SK-N-SH (cell line): ENCODE results near the gene UBR3. TPM values are rescaled to one million over a fixed set of nuclear protein-coding genes. Genes with fewer than 3 reads are reported as not detected.

Experiments
- CTCF ChIA-PET: fragments of 300-600, 350-600 bp; formaldehyde crosslinking; extraction: SDS; loops from one replicate; lab custom pipeline; 2021; lab: Yijun Ruan, JAX
- POLR2A ChIA-PET: fragments of 350-600 bp; sonication (Branson Sonifier 250); formaldehyde crosslinking; extraction: SDS; loops from one replicate; lab custom pipeline; 2020; ENCODE audit warnings: antibody characterized with exemption, inconsistent platforms; lab: Yijun Ruan, JAX
- DNase-seq: peaks from one replicate; pipeline ENCODE4 v3.0.0; 2012
- H2AFZ ChIP-seq: fragments of 200-600 bp; sonication (generic); 2 replicates; pipeline ENCODE4 v1.8.1; 2016; ENCODE audit warnings: antibody characterized with exemption, mild to moderate bottlenecking, low read depth
- H3F3A ChIP-seq: fragments of 200-600 bp; sonication (generic); replicated peaks from 2 replicates; pipeline ENCODE3; 2016; ENCODE audit warnings: antibody characterized with exemption, mild to moderate bottlenecking; ENCODE audit not compliant: insufficient read depth
- H3K27ac ChIP-seq, 2 experiments: fragments of 200-500 bp in 1 of 2; fragments of 200-600 bp in 1 of 2; sonication (Bioruptor generic) in 1 of 2; sonication (generic), shearing (Covaris generic) in 1 of 2; 2 replicates each; pipeline versions ENCODE4 v1.5.1 to v1.6.1; 2014 to 2016; ENCODE audit warnings: low read depth in 2 of 2, inconsistent platforms in 1 of 2, low read length in 1 of 2, mild to moderate bottlenecking in 1 of 2, mixed read lengths in 1 of 2
- H3K27me3 ChIP-seq: fragments of 200-600 bp; sonication (generic), shearing (Covaris generic); 2 replicates; pipeline ENCODE4 v1.6.1; 2016; ENCODE audit warnings: mixed run types; ENCODE audit not compliant: insufficient read depth
- H3K36me3 ChIP-seq, 2 experiments: fragments of 200-500 bp in 1 of 2; fragments of 200-600 bp in 1 of 2; sonication (Bioruptor generic) in 1 of 2; sonication (generic) in 1 of 2; replicated peaks in 1 of 2; 2 replicates each; pipeline versions ENCODE3 to v1.5.1; 2014 to 2016; ENCODE audit warnings: low read length in 1 of 2, mild to moderate bottlenecking in 1 of 2; ENCODE audit not compliant: insufficient read depth in 2 of 2, control insufficient read depth in 1 of 2
- H3K4me1 ChIP-seq, 2 experiments: fragments of 200-500 bp in 1 of 2; fragments of 200-600 bp in 1 of 2; sonication (Bioruptor generic) in 1 of 2; sonication (generic), shearing (Covaris generic) in 1 of 2; 2 replicates each; pipeline versions ENCODE4 v1.5.1 to v1.6.1; 2014 to 2016; ENCODE audit warnings: low read depth in 1 of 2, low read length in 1 of 2, mixed run types in 1 of 2; ENCODE audit not compliant: insufficient read depth in 2 of 2, control insufficient read depth in 1 of 2
- H3K4me2 ChIP-seq: fragments of 200-600 bp; sonication (generic), shearing (Covaris generic); 2 replicates; pipeline ENCODE4 v1.6.1; 2017; ENCODE audit warnings: mixed run types
- H3K4me3 ChIP-seq, 2 experiments: fragments of 200-500 bp in 1 of 2; fragments of 200-600 bp in 1 of 2; sonication (Bioruptor generic) in 1 of 2; sonication (generic), shearing (Covaris generic) in 1 of 2; 2 replicates each; pipeline versions ENCODE4 v1.5.1 to v1.8.1; 2014 to 2016; ENCODE audit warnings: low read depth in 2 of 2, inconsistent platforms in 1 of 2, low read length in 1 of 2, mild to moderate bottlenecking in 1 of 2, mixed read lengths in 1 of 2, moderate library complexity in 1 of 2
- H3K79me2 ChIP-seq: fragments of 200-600 bp; sonication (generic); 2 replicates; pipeline ENCODE4 v1.8.1; 2017; ENCODE audit warnings: mild to moderate bottlenecking; ENCODE audit not compliant: insufficient read depth
- H3K9ac ChIP-seq: fragments of 200-600 bp; sonication (generic); 2 replicates; pipeline ENCODE4 v1.6.1; 2017; ENCODE audit warnings: mixed run types
- H3K9me2 ChIP-seq: fragments of 200-600 bp; sonication (generic); 2 replicates; pipeline ENCODE4 v1.6.1; 2017; ENCODE audit warnings: mixed run types
- H3K9me3 ChIP-seq: fragments of 200-600 bp; sonication (generic); 2 replicates; pipeline ENCODE4 v1.6.1; 2017; ENCODE audit warnings: mixed run types, mild to moderate bottlenecking, moderate library complexity
- H4K20me1 ChIP-seq: fragments of 200-600 bp; sonication (generic); 2 replicates; pipeline ENCODE4 v1.6.1; 2017; ENCODE audit warnings: mild to moderate bottlenecking, mixed run types; ENCODE audit not compliant: insufficient read depth
- CHD2 ChIP-seq: fragments of 150-350 bp; IDR thresholded peaks from 2 replicates; pipeline ENCODE4 v1.6.1; 2018; ENCODE audit warnings: low read length; ENCODE audit not compliant: partially characterized antibody
- EP300 ChIP-seq, 2 experiments: IDR thresholded peaks; 2 replicates each; pipeline versions ENCODE4 v1.4.0 to v1.6.1; 2012; ENCODE audit warnings: borderline replicate concordance in 1 of 2, low read depth in 1 of 2, low read length in 1 of 2
- EZH2phosphoT487 ChIP-seq: fragments of 200-600 bp; sonication (generic); IDR thresholded peaks from 2 replicates; pipeline ENCODE4 v1.6.1; 2017; ENCODE audit warnings: low read depth, mixed run types, mild to moderate bottlenecking, antibody characterized with exemption, moderate library complexity, borderline replicate concordance
- FOXM1 ChIP-seq: IDR thresholded peaks from 2 replicates; pipeline ENCODE4 v1.4.0; 2012; ENCODE audit warnings: low read depth, mild to moderate bottlenecking
- JUND ChIP-seq: IDR thresholded peaks from 2 replicates; pipeline ENCODE4 v1.4.0; 2012
- MEF2A ChIP-seq: IDR thresholded peaks from 2 replicates; pipeline ENCODE4 v1.4.0; 2012; ENCODE audit warnings: low read depth, borderline replicate concordance
- MXI1 ChIP-seq: IDR thresholded peaks from 2 replicates; pipeline ENCODE4 v1.6.1; 2012; ENCODE audit warnings: mild to moderate bottlenecking, low read depth, low read length, improper control_type of control experiment
- NRF1 ChIP-seq: IDR thresholded peaks from 2 replicates; pipeline ENCODE4 v1.6.1; 2012; ENCODE audit warnings: low read depth, mild to moderate bottlenecking, low read length
- RCOR1 ChIP-seq: fragments of 150-350 bp; IDR thresholded peaks from 2 replicates; pipeline ENCODE4 v1.6.1; 2017; ENCODE audit warnings: antibody characterized with exemption, low read length
- RXRA ChIP-seq: IDR thresholded peaks from 2 replicates; pipeline ENCODE4 v1.4.0; 2012; ENCODE audit warnings: low read depth, mild to moderate bottlenecking, borderline replicate concordance
- SIN3A ChIP-seq: IDR thresholded peaks from 2 replicates; pipeline ENCODE4 v1.6.1; 2012; ENCODE audit warnings: low read depth, mild to moderate bottlenecking, low read length, moderate library complexity, borderline replicate concordance
- SMC3 ChIP-seq: IDR thresholded peaks from 2 replicates; pipeline ENCODE4 v1.6.1; 2012; ENCODE audit warnings: low read depth, low read length, improper control_type of control experiment
- TAF1 ChIP-seq: IDR thresholded peaks from 2 replicates; pipeline ENCODE4 v1.6.1; 2012; ENCODE audit warnings: low read depth, mild to moderate bottlenecking, low read length, moderate library complexity, borderline replicate concordance
- YY1 ChIP-seq: IDR thresholded peaks from 2 replicates; pipeline ENCODE4 v1.4.0; 2012; ENCODE audit warnings: low read depth, mild to moderate bottlenecking
- WGBS: methylation state at CpG from one replicate; pipeline ENCODE4 v1.1.6; 2017; ENCODE audit warnings: low lambda C conversion rate; 5-methylcytosine and 5-hydroxymethylcytosine counted together
- polyA plus RNA-seq, 3 experiments: library from polyadenylated mRNA; depleted of rRNA; stranded (reverse); fragments of >200 nt; gene quantifications; 2 replicates each; pipeline ENCODE4 v1.2.3, GENCODE V29; 2012
- TF ChIP-seq, protein P1 (sequence below): IDR thresholded peaks from 2 replicates; pipeline ENCODE4 v1.4.0; 2012; ENCODE audit warnings: low read depth
- TF ChIP-seq, protein P2 (sequence below): IDR thresholded peaks from 2 replicates; pipeline ENCODE4; 2012
- TF ChIP-seq, protein P3 (sequence below): IDR thresholded peaks from 2 replicates; pipeline ENCODE4 v1.4.0; 2012; ENCODE audit warnings: low read depth, borderline replicate concordance
- TF ChIP-seq, protein P4 (sequence below): IDR thresholded peaks from 2 replicates; pipeline ENCODE4 v1.4.0; 2012; ENCODE audit warnings: low read depth, borderline replicate concordance

The UBR3 gene
- polyA plus RNA-seq, 1 of the 3 experiments (the other 2 are of a cell fraction), result 5.2 TPM

DNA sequence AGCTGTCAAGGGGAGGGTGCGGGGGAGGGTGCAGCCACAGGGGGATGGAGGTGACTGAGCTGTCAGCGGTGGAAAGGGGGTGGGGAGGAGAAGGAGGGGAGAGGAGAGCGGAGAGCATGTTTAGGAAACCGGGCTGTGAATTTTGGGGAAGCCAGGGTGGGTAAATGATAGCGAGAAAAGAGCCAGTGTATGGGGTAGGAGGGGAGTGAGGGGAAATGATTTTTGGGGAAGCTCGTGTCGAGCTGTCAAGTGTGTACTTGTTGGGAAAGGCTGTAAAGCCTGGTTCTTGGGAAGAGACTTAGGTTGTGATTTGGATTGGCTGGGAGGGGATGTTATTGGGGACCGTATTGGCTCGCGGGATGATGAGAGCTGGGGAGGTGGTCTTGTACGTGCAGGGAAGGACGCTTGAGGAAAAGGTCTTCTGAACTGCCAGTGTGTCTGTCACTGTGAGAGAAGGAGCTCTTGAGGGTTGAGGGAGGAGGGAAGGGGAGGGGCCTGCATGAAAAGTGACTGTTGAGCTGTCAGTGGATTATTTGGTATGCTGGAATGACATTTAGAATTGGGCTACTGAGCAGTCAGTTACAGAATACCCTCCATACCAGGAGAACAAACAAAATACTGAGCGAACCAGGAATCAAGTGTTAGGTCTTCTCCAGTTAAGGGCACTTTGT, 1.0 kb downstream of the UBR3 start:
- Histone ChIP-seq H3K4me2 (peak overlapping the region; percentile 98), H3F3A (peaks cover 4% of the 10 kb centered on the region), H3K27ac (peak overlapping the region; percentile 58 to 75; a peak in 2 of 4 replicates), H3K9ac (peak overlapping the region; percentile 78), H3K4me3 (peak overlapping the region; percentile 85 to 87), H3K9me2 (no peaks in the 10 kb centered on the region), H4K20me1 (peaks cover 34% of the 10 kb centered on the region), H3K9me3 (no peaks in the 10 kb centered on the region), H3K36me3 (peaks cover 0 to 3% of the 10 kb centered on the region in 2 experiments), H3K4me1 (peaks cover 3 to 10% of the 10 kb centered on the region in 2 experiments; a peak in 2 of 4 replicates), H3K79me2 (peaks cover 73% of the 10 kb centered on the region), H3K27me3 (no peaks in the 10 kb centered on the region), H2AFZ (no peak overlapping the region)
- 6% methylated on average over 13 of the region's 13 CpGs for WGBS
- TF ChIP-seq, protein P1, sequence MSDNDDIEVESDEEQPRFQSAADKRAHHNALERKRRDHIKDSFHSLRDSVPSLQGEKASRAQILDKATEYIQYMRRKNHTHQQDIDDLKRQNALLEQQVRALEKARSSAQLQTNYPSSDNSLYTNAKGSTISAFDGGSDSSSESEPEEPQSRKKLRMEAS, result 0 out of 2 replicates have a peak, but pooled peaks have one; percentile 22
- no peak for TF ChIP-seq EP300 (IDR thresholded peaks at IDR 0.05; ENCODE audit: borderline replicate concordance in 1 of 2, low read depth in 1 of 2, low read length in 1 of 2)
- TF ChIP-seq CHD2, result peak; percentile 7
- no peak for TF ChIP-seq SMC3
- TF ChIP-seq JUND, result no peak
- no peak for TF ChIP-seq FOXM1
- peak; percentile 94 for TF ChIP-seq MXI1
- TF ChIP-seq, protein P2, sequence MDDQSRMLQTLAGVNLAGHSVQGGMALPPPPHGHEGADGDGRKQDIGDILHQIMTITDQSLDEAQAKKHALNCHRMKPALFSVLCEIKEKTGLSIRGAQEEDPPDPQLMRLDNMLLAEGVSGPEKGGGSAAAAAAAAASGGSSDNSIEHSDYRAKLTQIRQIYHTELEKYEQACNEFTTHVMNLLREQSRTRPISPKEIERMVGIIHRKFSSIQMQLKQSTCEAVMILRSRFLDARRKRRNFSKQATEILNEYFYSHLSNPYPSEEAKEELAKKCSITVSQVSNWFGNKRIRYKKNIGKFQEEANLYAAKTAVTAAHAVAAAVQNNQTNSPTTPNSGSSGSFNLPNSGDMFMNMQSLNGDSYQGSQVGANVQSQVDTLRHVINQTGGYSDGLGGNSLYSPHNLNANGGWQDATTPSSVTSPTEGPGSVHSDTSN, result no peak; the same call in 1 of the 2 replicates
- no peak for TF ChIP-seq EZH2phosphoT487
- TF ChIP-seq SIN3A, result peak; percentile 36; the same call in 1 of the 2 replicates
- peak; percentile 76 for DNase-seq
- ChIA-PET POLR2A (interaction anchor here (0.9 to 1.8 kb wide), 2 partner anchors 49 to 112 kb away, joined by 5 to 6 read pairs; no protein-coding TSS in a partner anchor), CTCF (interaction anchor here (1.2 to 2.1 kb wide), 5 partner anchors 9 to 101 kb away, joined by 3 to 9 read pairs (median 5); no protein-coding TSS in a partner anchor)

DNA sequence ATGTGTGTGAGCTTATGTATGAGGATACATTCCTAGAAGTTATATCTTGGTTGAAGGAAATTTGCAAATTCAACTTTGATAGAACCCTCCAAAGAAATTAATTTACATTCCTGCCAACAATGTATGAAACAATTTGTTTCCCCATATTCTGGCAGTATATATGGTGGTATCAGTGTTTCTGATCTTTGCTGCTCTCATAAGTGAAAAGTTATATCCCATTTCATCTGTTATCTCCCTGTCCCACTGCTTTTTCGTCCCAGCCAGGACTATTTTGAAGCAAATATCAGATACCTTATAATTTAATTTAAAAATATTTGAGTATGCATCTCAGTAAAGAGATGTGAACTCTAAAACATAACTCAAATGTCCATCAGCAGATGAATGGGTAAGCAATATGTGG, 7.1 kb downstream of the UBR3 start:
- no peak overlapping the region for H3K27ac ChIP-seq
- H3K4me1 ChIP-seq, result peaks cover 0 to 11% of the 10 kb centered on the region in 2 experiments; a peak in 2 of 4 replicates
- no peaks in the 10 kb centered on the region for H3F3A ChIP-seq
- H2AFZ ChIP-seq, result no peak overlapping the region
- peaks cover 0 to 3% of the 10 kb centered on the region in 2 experiments for H3K36me3 ChIP-seq
- no peaks in the 10 kb centered on the region for H3K9me2 ChIP-seq
- H3K9ac ChIP-seq, result no peak overlapping the region
- 41% methylated on average over 1 of the region's 1 CpG for WGBS
- CTCF ChIA-PET, result interaction anchor here (0.9 to 1.9 kb wide), 2 partner anchors 10 to 97 kb away, joined by 4 to 12 read pairs; partner anchors contain the start of gene METTL5
- H3K79me2 ChIP-seq, result peaks cover 98% of the 10 kb centered on the region
- H3K4me2 ChIP-seq, result no peak overlapping the region
- POLR2A ChIA-PET, result no interaction called here
- H3K27me3 ChIP-seq, result no peaks in the 10 kb centered on the region
- peak; percentile 30 for DNase-seq
- H3K4me3 ChIP-seq, result no peak overlapping the region
- peaks cover 39% of the 10 kb centered on the region for H4K20me1 ChIP-seq
- H3K9me3 ChIP-seq, result no peaks in the 10 kb centered on the region
- TF ChIP-seq, protein P1, result no peak
- TF ChIP-seq RXRA (no peak), RCOR1 (peak; percentile 16; the same call in 1 of the 2 replicates), NRF1 (no peak), TAF1 (no peak), YY1 (no peak), FOXM1 (no peak), MEF2A (no peak), EP300 (IDR thresholded peaks at IDR 0.05; ENCODE audit: borderline replicate concordance in 1 of 2, low read depth in 1 of 2, low read length in 1 of 2) (no peak)
- TF ChIP-seq, protein P2, result no peak
- TF ChIP-seq, protein P3, sequence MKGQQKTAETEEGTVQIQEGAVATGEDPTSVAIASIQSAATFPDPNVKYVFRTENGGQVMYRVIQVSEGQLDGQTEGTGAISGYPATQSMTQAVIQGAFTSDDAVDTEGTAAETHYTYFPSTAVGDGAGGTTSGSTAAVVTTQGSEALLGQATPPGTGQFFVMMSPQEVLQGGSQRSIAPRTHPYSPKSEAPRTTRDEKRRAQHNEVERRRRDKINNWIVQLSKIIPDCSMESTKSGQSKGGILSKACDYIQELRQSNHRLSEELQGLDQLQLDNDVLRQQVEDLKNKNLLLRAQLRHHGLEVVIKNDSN, result no peak
- TF ChIP-seq, protein P4, sequence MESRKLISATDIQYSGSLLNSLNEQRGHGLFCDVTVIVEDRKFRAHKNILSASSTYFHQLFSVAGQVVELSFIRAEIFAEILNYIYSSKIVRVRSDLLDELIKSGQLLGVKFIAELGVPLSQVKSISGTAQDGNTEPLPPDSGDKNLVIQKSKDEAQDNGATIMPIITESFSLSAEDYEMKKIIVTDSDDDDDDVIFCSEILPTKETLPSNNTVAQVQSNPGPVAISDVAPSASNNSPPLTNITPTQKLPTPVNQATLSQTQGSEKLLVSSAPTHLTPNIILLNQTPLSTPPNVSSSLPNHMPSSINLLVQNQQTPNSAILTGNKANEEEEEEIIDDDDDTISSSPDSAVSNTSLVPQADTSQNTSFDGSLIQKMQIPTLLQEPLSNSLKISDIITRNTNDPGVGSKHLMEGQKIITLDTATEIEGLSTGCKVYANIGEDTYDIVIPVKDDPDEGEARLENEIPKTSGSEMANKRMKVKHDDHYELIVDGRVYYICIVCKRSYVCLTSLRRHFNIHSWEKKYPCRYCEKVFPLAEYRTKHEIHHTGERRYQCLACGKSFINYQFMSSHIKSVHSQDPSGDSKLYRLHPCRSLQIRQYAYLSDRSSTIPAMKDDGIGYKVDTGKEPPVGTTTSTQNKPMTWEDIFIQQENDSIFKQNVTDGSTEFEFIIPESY, result no peak
